Loucy (cell line): ENCODE measurements around the gene PCDHGA2.
"Not testable (repeated sequence)": the region's sequence is repeated elsewhere in the genome, so short reads cannot be mapped to it uniquely, and the experiment has no call there.

Experiments used
- H2AFZ ChIP-seq: fragments of 200-600 bp; sonication (generic); 2 replicates; pipeline ENCODE4 v1.6.0; 2016; ENCODE audit warnings: antibody characterized with exemption, mild to moderate bottlenecking, low read length, moderate library complexity
- H3F3A ChIP-seq: fragments of 200-600 bp; 2 replicates; pipeline ENCODE4 v1.6.0; 2016; ENCODE audit warnings: antibody characterized with exemption, low read depth, mild to moderate bottlenecking
- H3K27me3 ChIP-seq: fragments of 200-600 bp; sonication (generic); 2 replicates; pipeline ENCODE4 v1.6.1; 2014; ENCODE audit warnings: low read length, mild to moderate bottlenecking; ENCODE audit not compliant: insufficient read depth, poor library complexity, severe bottlenecking
- H3K36me3 ChIP-seq: fragments of 200-600 bp; sonication (generic); 2 replicates; pipeline ENCODE4 v1.6.1; 2016; ENCODE audit warnings: low read length; ENCODE audit not compliant: insufficient read depth
- H3K4me1 ChIP-seq: fragments of 200-600 bp; sonication (generic); 2 replicates; pipeline ENCODE4 v1.5.1; 2014; ENCODE audit warnings: low read length, mild to moderate bottlenecking; ENCODE audit not compliant: insufficient read depth, poor library complexity, severe bottlenecking
- H3K4me2 ChIP-seq: fragments of 200-600 bp; sonication (generic); 2 replicates; pipeline ENCODE4 v1.6.0; 2014; ENCODE audit warnings: antibody characterized with exemption, low read length, low read depth, mild to moderate bottlenecking; ENCODE audit not compliant: poor library complexity, severe bottlenecking
- H3K4me3 ChIP-seq: fragments of 200-600 bp; sonication (generic); 2 replicates; pipeline ENCODE4 v1.5.1; 2014; ENCODE audit warnings: low read length, mild to moderate bottlenecking, mixed read lengths; ENCODE audit not compliant: poor library complexity, severe bottlenecking
- H3K79me2 ChIP-seq: fragments of 200-600 bp; sonication (generic); 2 replicates; pipeline ENCODE4 v1.6.1; 2014; ENCODE audit warnings: low read length; ENCODE audit not compliant: insufficient read depth
- H3K9ac ChIP-seq: fragments of 200-600 bp; sonication (generic); 2 replicates; pipeline ENCODE4 v1.6.0; 2014; ENCODE audit warnings: mild to moderate bottlenecking, low read depth, low read length, moderate library complexity; ENCODE audit not compliant: poor library complexity, severe bottlenecking
- H3K9me2 ChIP-seq: fragments of 200-600 bp; sonication (generic); replicated peaks from 2 replicates; pipeline ENCODE4 v1.6.1; 2016; ENCODE audit warnings: low read depth, low read length, mixed read lengths
- H3K9me3 ChIP-seq: fragments of 200-600 bp; sonication (generic); 2 replicates; pipeline ENCODE4 v1.6.1; 2014; ENCODE audit warnings: mild to moderate bottlenecking, antibody characterized with exemption, low read length, low read depth; ENCODE audit not compliant: insufficient read depth
- H4K20me1 ChIP-seq: fragments of 200-600 bp; sonication (generic); 2 replicates; pipeline ENCODE4 v1.6.0; 2014; ENCODE audit warnings: antibody characterized with exemption, low read length, mild to moderate bottlenecking; ENCODE audit not compliant: insufficient read depth, poor library complexity, severe bottlenecking
- EZH2phosphoT487 ChIP-seq: fragments of 200-600 bp; IDR thresholded peaks from 2 replicates; pipeline ENCODE4 v1.6.1; 2018; ENCODE audit warnings: antibody characterized with exemption, mild to moderate bottlenecking, moderate library complexity, borderline replicate concordance
- TF ChIP-seq, protein P1 (sequence below): fragments of 200-600 bp; sonication (generic); conservative IDR thresholded peaks from 2 replicates; pipeline ENCODE4 v1.5.1; 2014; ENCODE audit warnings: mild to moderate bottlenecking, antibody characterized with exemption, low read length

Gene PCDHGA2

GRCh38 chr5:141345327-141345726 is 6.8 kb downstream of the PCDHGA2 start:
- Histone ChIP-seq H3K79me2 (no peaks in the 10 kb centered on the region), H2AFZ (no peak overlapping the region), H3K9ac (no peak overlapping the region), H3F3A (no peaks in the 10 kb centered on the region), H4K20me1 (no peaks in the 10 kb centered on the region), H3K4me1 (no peaks in the 10 kb centered on the region), H3K4me2 (no peak overlapping the region), H3K9me2 (no peaks in the 10 kb centered on the region), H3K36me3 (no peaks in the 10 kb centered on the region), H3K9me3 (no peaks in the 10 kb centered on the region), H3K4me3 (no peak overlapping the region), H3K27me3 (no peaks in the 10 kb centered on the region)
- TF ChIP-seq, protein P1, sequence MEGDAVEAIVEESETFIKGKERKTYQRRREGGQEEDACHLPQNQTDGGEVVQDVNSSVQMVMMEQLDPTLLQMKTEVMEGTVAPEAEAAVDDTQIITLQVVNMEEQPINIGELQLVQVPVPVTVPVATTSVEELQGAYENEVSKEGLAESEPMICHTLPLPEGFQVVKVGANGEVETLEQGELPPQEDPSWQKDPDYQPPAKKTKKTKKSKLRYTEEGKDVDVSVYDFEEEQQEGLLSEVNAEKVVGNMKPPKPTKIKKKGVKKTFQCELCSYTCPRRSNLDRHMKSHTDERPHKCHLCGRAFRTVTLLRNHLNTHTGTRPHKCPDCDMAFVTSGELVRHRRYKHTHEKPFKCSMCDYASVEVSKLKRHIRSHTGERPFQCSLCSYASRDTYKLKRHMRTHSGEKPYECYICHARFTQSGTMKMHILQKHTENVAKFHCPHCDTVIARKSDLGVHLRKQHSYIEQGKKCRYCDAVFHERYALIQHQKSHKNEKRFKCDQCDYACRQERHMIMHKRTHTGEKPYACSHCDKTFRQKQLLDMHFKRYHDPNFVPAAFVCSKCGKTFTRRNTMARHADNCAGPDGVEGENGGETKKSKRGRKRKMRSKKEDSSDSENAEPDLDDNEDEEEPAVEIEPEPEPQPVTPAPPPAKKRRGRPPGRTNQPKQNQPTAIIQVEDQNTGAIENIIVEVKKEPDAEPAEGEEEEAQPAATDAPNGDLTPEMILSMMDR, result 0 out of 2 replicates have a peak, but pooled peaks have one; percentile 15
- TF ChIP-seq EZH2phosphoT487, result no peak

GRCh38 chr5:141346017-141346416 is 7.5 kb downstream of the PCDHGA2 start:
- not testable (repeated sequence) for H3K27me3 ChIP-seq, H3F3A ChIP-seq, H3K36me3 ChIP-seq, H2AFZ ChIP-seq, H3K9me2 ChIP-seq, H3K79me2 ChIP-seq, H3K9me3 ChIP-seq, H3K4me2 ChIP-seq, H3K4me1 ChIP-seq, H3K9ac ChIP-seq, H3K4me3 ChIP-seq, H4K20me1 ChIP-seq

DNA sequence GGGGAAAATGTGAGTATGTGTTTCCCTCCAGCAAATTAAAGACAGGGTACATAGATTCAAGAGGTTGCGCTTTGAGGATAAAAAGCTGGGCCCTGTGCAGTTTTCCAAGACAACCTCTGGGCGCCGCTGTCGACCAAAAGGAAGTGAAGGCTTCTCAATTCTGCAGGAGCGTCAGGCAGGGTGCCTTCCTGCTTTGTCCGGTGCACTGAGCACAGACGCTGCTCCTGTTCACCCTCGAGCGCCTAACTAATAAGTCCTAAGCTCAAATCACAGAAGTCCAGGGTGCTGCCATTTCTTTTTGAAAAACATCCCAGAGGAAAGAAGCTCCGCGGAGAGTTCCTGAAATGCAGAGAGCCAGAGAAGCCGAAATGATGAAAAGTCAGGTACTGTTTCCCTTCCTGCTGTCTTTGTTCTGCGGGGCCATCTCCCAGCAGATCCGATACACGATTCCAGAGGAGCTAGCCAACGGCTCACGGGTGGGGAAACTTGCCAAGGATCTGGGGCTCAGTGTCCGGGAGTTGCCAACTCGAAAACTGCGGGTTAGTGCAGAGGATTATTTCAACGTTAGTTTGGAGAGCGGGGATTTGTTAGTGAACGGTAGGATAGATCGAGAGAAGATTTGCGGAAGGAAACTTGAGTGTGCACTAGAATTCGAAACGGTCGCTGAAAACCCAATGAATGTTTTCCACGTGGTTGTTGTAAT is 11.5 kb downstream of the PCDHGA2 start, which contains the start of gene PCDHGB1:
Gene PCDHGB1 (plus strand): TSS at position 183 of the 703 bp plus-strand sequence. CDS start 162 bp downstream, at position 345.
- H3K27me3 ChIP-seq, result no peaks in the 10 kb centered on the region
- TF ChIP-seq, protein P1, result peak; percentile 65
- TF ChIP-seq EZH2phosphoT487, result no peak
- no peak within 1 kb of the TSS for H3K4me2 ChIP-seq
- no peaks in the 10 kb centered on the region for H3K4me1 ChIP-seq
- no peaks in the 10 kb centered on the region for H3K9me2 ChIP-seq
- H3F3A ChIP-seq, result no peaks in the 10 kb centered on the region
- H3K9ac ChIP-seq, result no peak within 1 kb of the TSS
- peak within 1 kb of the TSS; percentile 59 for H2AFZ ChIP-seq
- H3K79me2 ChIP-seq, result no peaks in the 10 kb centered on the region
- H3K36me3 ChIP-seq, result no peaks in the 10 kb centered on the region
- no peaks in the 10 kb centered on the region for H4K20me1 ChIP-seq
- H3K4me3 ChIP-seq, result peak within 1 kb of the TSS; percentile 44
- no peaks in the 10 kb centered on the region for H3K9me3 ChIP-seq

DNA sequence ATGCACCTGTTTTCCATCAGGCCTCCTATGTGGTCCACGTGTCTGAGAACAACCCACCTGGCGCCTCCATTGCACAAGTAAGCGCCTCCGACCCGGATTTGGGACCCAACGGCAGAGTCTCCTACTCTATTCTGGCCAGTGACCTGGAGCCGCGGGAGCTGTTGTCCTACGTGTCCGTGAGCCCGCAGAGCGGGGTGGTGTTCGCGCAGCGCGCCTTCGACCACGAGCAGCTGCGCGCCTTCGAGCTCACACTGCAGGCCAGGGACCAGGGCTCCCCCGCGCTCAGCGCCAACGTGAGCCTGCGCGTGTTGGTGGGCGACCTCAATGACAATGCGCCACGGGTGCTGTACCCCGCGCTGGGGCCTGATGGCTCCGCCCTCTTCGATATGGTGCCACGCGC is 13.0 kb downstream of the PCDHGA2 start:
- TF ChIP-seq, protein P1, result no peak
- TF ChIP-seq EZH2phosphoT487, result no peak
- Histone ChIP-seq H3K36me3 (no peaks in the 10 kb centered on the region), H3K9ac (no peak overlapping the region), H3K4me1 (no peaks in the 10 kb centered on the region), H2AFZ (no peak overlapping the region), H3K9me2 (no peaks in the 10 kb centered on the region), H3K27me3 (no peaks in the 10 kb centered on the region), H3K79me2 (no peaks in the 10 kb centered on the region), H3F3A (no peaks in the 10 kb centered on the region), H3K4me3 (no peak overlapping the region), H3K9me3 (no peaks in the 10 kb centered on the region), H3K4me2 (no peak overlapping the region), H4K20me1 (no peaks in the 10 kb centered on the region)
